AG04450 (cell line): ENCODE data around the gene TMPRSS9. TPM values are rescaled to one million over a fixed set of nuclear protein-coding genes. Genes with fewer than 3 reads are reported as not detected.
"Not testable (repeated sequence)": the region's sequence is repeated elsewhere in the genome, so short reads cannot be mapped to it uniquely, and the experiment has no call there.

Experiments
- CTCF ChIA-PET: fragments of 300-600, 350-600 bp; formaldehyde crosslinking; extraction: SDS; loops from one replicate; lab custom pipeline; 2022; ENCODE audit warnings: antibody characterized with exemption, inconsistent platforms; lab: Charles Lee
- POLR2A ChIA-PET: fragments of 350-600 bp; formaldehyde crosslinking; extraction: SDS; loops from one replicate; lab custom pipeline; 2021; ENCODE audit warnings: antibody characterized with exemption, inconsistent platforms; lab: Yijun Ruan, JAX
- DNase-seq: peaks from one replicate; pipeline ENCODE4 v3.0.0-alpha.2; 2011; ENCODE audit warnings: low read depth, low spot score
- H3K27ac ChIP-seq: one replicate; pipeline ENCODE4 v1.5.1; 2012; ENCODE audit warnings: low read depth, low read length, control low read depth
- H3K27me3 ChIP-seq: one replicate; pipeline ENCODE4 v1.6.0; 2012; ENCODE audit warnings: low read length; ENCODE audit not compliant: control insufficient read depth, insufficient read depth
- H3K4me3 ChIP-seq: 2 replicates; pipeline ENCODE4 v1.5.1; 2011; ENCODE audit warnings: mild to moderate bottlenecking, low read depth, low read length, control low read depth
- H3K9me3 ChIP-seq: 2 replicates; pipeline ENCODE4 v1.5.1; 2012; ENCODE audit warnings: low read length; ENCODE audit not compliant: control insufficient read depth, insufficient read depth
- CTCF ChIP-seq: IDR thresholded peaks from 2 replicates; pipeline ENCODE4 v1.5.1; 2011; ENCODE audit warnings: low read depth, low read length, control low read depth, inconsistent platforms
- polyA plus RNA-seq: library from polyadenylated mRNA; depleted of rRNA; stranded (reverse); fragments of >200 nt; gene quantifications from 2 replicates; pipeline ENCODE4 v1.2.3, GENCODE V29; 2011

Gene TMPRSS9
- polyA plus RNA-seq, 1 experiment, result not detected

- no peaks in the 10 kb centered on the region for H3K27me3 ChIP-seq
- H3K27ac ChIP-seq, result no peak overlapping the region
- no peak for TF ChIP-seq CTCF
- H3K4me3 ChIP-seq, result no peak overlapping the region
- no peaks in the 10 kb centered on the region for H3K9me3 ChIP-seq
- POLR2A ChIA-PET, result no interaction called here
- no peak for DNase-seq
- CTCF ChIA-PET, result no interaction called here
These were observed 15.0 kb upstream of the TMPRSS9 start for GRCh38 chr19:2345076-2345475.

DNA sequence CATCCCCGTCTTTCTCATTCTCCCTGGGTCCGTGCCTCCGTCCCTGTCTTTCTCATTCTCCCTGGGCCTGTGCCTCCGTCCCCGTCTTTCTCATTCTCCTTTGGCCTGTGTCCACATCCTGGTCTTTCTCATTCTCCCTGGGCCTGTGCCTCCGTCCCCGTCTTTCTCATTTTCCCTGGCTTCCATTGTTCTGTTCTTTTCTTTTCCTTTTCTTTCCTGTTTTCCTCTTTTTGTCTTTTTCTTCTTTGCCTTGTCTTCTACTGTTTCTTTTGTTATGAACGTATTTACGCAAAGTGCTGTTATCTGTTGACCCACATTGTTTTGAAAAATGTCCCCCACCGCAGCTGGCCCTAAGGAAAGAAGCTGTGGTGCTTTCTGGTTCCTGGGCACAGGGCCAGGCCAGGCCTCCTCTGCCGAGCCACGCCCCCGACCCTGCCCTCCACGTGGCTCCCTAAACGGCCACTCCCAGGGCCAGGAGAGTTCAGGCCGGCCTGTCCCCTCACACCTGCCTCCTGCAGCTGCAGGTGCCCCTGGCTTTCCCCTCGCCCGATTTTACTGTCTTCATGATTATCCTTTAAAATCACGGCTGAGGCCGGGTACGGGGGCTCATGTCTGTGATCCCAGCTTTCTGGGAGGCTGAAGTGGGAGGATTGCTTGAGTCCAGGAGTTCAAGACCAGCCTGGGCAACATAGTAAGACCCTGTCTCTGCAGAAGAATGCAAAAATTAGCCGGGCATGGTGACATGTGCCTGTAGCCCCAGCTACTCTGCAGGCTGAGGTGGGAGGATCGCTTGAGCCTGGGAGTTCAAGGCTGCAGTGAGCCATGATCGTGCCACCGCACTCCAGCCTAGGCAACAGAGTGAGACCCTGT lies 14.0 kb upstream of the TMPRSS9 start:
- CTCF ChIA-PET, result no interaction called here

DNA sequence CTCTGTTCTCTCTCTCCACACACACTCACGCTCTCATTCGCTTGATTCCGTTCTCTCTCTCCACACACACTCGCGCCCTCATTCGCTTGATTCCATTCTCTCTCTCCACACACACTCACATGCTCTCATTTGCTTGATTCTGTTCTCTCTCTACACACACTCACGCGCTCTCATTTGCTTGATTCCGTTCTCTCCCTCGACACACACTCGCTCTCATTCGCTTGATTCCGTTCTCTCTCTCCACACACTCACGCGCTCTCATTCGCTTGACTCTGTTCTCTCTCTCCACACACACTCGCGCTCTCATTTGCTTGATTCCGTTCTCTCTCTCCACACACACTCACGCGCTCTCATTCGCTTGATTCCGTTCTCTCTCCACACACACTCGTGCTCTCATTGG lies 10.2 kb upstream of the TMPRSS9 start:
- CTCF ChIA-PET, DNase-seq, POLR2A ChIA-PET: not testable (repeated sequence)

More for the DNA sequence above, 14.0 kb upstream of the TMPRSS9 start:
- POLR2A ChIA-PET, result no interaction called here
- H3K4me3 ChIP-seq, result no peak overlapping the region
- no peaks in the 10 kb centered on the region for H3K27me3 ChIP-seq
- no peaks in the 10 kb centered on the region for H3K9me3 ChIP-seq
- no peak for DNase-seq
- no peak for TF ChIP-seq CTCF
- no peak overlapping the region for H3K27ac ChIP-seq

DNA sequence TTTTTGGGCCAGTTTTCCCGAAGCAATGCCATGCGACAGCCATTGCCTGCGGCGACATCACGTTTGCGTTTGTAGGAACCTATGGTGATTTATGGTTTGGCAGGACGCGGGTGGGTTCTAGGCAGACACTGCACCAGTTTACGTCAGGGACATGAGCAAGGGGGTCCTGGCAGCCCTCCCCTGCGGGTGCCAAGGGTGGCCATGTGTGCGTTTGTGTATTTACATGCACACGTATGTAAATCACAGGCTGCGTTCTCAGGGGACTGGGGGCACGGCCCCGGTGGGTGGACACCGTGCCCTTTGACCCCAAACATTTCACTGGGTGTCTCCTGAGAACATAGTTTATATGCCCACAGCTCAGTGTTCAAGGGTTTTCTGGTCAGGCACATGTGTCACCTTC lies 9.4 kb upstream of the TMPRSS9 start:
- H3K27ac ChIP-seq, result no peak overlapping the region
- H3K9me3 ChIP-seq, result no peaks in the 10 kb centered on the region; the same call in 1 of the 2 replicates
- ChIA-PET POLR2A (no interaction called here), CTCF (no interaction called here)
- H3K27me3 ChIP-seq, result no peaks in the 10 kb centered on the region
- H3K4me3 ChIP-seq, result no peak overlapping the region
- no peak for TF ChIP-seq CTCF
- no peak for DNase-seq

More for the DNA sequence above, 10.2 kb upstream of the TMPRSS9 start:
- not testable (repeated sequence) for H3K27me3 ChIP-seq, H3K4me3 ChIP-seq, H3K9me3 ChIP-seq, H3K27ac ChIP-seq

DNA sequence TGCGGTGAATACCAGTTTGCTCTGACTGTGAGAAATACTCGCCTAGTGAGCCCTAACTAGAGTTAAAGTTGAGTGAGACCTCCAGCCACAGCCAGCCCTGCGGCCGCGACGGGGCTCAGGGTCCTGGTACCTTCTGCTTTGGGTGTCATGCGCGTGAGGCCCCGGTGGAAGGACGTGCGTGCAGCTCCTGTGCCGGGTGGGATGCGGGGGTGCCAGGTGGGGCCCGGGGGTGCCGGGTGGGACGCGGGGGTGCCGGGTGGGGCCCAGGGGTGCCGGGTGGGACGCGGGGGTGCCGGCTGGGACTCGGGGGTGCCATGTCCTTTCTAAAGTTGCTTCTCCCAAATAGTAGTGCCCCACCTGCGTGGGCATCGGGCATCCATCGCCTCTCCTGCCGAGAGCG lies 8.5 kb upstream of the TMPRSS9 start:
- TF ChIP-seq CTCF, result no peak
- no peaks in the 10 kb centered on the region; the same call in 1 of the 2 replicates for H3K9me3 ChIP-seq
- no peaks in the 10 kb centered on the region for H3K27me3 ChIP-seq
- DNase-seq, result no peak
- CTCF ChIA-PET, result no interaction called here
- no peak overlapping the region for H3K27ac ChIP-seq
- POLR2A ChIA-PET, result no interaction called here
- H3K4me3 ChIP-seq, result no peak overlapping the region
